Limb (tissue), 2 donors: ENCODE results near the gene THBS1.

ENCODE experiments used
- DNase-seq, 2 donors: peaks; one replicate each; pipeline ENCODE4 v3.0.0-alpha.2; 2016; ENCODE audit errors: extremely low spot score in 2 of 2

THBS1 gene

DNA sequence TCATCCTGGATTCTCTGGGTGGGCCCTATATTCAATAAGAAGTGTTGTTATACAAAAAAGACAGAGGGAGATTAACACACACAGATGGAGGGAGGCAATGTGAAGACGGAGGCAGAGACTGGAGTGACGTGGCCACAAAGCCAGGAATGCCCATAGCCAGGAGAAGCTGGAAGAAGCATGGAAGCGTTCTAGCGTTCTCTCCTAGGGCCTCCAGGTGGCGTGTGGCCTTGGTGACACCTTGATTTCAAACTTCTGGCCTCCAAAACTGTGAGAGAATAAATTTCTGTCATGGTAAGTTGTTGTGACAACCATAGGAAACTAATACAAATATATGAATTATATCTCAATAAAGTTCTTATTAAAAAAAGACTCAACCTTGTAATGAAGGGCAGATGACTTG is 21.3 kb downstream of the THBS1 start:
- DNase-seq: no peak

DNA sequence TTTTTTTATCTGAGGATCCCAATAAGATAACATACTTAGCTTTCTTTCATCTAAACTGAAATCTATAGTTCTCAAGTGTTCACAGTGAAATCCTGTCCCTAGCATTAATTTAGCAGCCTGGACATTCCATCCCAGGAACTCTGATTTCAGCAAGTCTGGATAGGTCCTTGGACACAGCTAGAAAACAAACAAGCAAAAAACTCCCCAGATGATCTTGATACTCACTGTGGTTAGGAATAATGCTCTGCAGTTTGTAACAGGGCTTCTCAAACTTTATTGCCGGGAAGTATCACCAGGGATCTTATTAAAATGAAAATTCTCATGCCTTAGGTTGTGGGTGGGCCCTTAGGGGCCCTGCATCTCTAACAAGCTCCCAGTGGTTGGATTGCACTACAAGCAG is 24.3 kb downstream of the THBS1 start:
- no peak for DNase-seq

DNA sequence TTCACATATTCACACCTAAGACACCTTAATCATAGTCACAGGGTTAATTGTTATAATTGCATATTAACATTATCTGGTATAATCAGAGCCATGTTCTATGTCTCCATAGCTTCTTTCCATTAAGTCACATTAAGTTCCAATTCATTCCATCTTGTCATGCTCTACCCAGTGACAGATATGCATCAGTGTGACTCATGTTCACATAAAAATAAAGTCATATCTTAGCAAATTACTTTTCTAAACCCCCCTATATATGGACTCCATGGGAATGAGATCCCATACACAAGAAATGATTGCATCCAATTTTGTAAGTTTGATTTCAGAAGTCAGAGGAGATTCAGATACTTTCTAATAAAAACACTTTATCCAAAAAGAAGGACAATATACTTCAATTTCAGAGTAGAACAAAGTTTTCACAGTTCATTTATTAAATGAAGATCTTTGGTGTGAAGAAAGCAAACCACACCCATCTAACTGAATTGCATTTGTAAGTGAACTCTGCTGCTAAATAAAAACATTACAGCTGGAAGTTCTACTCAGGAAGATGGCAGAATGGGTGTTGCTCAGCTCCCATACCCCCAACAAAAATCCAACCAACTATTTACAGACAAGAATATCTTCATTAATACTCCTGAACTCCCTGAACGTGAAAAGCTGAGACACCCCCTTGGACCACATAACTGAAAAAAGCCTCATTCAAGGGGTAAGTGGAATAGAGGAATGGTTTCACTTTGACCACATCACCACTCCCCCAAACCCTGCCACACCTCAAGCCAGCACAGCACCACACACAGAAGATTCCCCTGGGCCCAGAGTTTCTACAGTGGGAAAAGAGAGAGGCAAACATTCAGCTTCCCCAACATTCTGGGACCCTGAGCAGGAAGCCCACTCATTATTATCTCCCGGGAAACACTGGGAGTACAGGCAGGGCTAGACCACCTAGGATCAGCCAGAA is 27.6 kb downstream of the THBS1 start:
- no peak for DNase-seq

DNA sequence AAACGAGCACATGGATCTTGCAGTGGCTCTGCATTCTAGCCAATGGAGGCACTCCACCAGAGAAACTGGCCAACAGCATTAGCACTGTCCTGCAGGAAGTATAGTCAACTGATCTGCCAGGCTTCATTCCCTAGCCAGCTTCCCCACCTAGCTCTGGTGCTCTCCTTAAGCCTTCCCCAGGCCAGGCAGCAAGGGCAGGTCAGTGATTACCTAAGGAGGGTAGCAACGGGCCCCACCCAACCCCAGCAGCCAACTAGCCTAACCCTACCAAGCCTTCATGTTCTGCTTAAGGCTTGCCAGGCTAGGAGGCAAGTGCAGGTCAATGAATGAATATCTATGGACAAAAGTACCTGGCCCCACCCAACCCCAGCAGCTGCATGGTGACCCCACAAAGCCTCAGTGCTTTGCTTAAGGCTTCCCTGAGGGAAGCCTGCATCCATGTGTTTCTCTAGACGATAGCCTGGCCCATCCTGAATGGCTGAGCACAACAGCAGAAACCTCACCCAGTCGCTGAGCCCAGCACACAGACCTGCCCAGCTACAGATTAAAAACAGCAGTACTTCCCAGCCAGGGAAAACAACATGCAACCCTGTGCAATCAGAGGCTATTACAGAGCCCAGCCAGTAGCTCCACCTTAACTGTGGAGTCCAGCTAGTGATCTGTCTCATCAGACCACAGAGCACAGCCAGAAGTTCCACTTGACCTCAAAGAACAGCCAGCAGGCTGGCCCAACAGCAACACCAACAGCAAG is 28.5 kb downstream of the THBS1 start:
- no peak for DNase-seq

DNA sequence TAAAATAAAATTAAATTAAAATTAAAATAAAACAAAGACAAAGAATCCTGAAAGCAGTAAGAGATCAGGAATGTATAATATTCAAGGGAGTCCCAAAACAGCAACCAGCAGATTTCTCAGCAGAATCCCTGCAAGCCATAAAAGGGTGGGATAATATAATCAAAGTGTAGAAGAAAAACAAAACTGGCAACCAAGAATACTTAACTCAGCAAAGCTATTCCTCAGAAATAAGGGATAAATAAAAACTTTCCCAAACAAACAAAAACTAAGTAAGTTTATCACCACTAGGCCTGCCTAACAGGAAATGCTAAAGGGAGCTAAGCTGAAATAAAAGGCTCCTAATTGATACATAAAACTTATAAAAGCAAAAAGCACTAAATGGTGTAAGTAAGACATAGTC is 29.8 kb downstream of the THBS1 start:
- DNase-seq: no peak

DNA sequence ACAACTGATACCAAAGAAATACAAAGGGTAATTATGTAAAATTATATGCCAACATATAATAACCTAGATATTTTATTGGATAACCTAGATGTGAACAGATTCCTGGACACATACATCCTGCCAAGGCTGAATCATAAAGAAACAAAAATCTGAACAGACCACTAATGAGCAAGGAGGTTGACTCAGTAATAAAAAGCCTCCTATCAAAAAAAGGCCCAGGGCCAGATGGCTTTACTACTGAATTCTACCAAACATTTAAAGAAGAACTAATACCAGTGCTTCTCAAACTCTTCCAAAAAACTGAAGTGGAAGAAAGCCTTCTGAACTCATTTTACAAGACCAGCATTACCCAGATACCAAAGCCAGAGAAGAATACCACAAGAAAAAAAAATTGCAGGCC is 32.4 kb downstream of the THBS1 start:
- DNase-seq: no peak

DNA sequence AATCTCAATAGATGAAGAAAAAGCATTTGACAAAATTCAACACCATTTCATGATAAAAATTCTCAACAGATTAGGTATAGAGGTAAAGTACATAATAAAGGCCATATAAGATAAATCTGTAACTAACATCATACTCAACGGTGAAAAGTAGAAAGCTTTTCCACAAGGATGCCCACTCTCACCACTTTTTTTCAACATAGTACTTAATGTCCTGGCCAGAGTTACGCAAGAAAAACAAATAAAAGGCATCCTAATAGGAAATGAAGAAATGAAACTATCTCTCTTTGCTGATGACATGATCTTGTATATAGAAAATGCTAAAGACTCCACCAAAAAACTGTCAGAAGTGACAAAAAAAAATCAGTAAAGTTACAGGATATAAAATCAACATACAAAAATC is 33.0 kb downstream of the THBS1 start:
- DNase-seq: no peak

DNA sequence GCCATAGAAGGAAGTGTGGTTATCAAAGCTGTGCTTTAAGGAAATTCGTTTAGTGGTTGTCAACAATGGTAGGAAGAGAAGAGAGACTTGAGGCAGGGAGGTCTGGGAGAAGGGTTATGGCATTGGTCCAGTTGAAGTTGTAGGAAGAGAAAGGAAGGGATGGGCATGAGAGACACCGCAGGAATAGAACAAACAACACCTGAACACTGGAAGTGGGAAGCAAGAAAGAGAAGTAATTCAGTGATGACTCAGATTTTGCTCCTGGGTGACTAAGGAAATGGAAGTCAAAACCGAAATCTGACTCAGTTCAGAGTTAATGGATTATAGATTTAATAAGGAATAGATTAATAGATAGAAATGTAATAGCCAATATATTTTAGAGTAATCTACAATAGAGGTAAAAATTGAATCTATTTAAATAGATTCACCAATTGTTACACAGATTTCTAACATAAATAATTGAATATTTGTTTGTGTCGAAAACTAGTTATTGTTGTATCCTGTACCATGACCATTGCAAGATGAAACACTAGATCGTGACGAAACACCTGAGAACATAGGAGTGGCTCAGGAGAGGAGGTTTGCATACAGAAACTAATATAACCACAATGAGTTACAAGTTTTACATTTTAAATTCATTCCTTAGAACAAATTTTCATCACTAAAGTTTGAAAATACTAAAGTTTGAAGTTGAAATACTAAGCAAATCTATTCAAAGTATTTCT is 36.0 kb downstream of the THBS1 start:
- no peak for DNase-seq

DNA sequence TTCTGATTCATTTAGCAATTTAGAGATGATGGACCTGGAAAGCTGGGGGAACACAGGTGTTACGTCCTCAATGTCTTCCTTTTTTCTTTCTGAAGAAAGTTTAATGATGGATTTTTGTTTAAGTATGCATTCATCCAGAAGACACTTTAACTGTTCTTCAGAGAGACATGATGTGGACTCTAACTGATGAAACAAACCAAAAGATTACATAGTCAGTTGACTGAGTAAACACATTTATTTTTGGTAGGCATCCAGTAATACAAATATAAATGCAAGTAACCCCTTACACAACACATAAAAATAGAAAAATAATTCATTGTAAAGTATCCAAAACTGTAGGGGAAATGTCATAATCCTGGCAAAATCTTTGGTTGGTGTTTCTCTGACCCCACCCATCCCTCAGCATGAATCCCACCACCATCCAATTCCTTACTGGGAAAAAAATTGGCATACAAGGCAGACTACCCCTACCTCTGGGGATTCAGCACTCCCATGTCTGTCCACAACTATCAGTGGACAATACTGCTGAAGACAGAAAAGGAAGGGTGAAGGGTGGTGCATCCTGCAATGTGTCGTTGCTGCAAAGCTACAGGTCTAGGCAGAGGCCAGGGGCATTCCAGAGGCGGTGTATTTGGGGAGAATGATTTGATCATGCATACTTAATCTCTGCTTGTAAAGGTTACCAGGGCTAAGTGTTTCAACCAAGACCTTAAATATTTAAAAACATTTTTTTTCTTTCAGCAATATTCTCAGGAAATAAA is 37.4 kb downstream of the THBS1 start:
- no peak for DNase-seq

DNA sequence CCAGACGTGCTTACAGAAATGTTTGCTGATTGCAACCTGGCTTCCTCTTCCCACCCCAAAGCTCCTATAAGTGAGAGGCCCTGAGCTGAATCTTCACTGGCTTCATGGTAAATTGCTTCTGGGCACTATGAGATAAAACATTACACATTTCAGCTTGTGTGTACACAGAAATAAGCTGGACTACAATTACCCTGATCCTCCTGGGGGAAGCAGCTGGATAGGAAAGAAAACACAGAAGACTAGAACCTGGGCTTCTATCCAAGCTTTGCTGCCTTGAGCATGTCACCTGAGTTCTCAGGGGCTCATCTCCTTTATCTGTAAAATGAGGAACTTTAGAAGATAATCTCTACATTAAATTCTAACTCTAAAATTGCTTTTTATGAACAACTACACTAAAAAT is 40.3 kb downstream of the THBS1 start:
- DNase-seq: no peak

DNA sequence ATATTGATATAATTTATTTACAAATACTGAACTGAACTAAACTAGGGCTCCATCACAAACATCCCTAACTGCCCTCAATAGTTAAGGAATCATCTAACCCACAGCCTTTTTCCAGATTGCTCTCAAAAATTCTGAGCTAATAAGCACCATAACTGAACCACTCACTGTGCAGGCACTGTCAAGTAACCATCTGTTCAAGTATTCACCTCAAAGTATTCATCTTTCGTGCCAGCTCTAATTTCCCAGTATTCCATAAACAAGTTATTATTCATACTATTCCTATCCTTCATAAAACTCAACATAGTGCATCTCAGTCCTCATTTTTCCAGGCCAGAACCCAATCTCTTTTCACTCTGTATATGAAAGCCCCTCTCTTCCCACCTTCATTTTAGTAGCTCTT is 41.1 kb downstream of the THBS1 start:
- DNase-seq: no peak

DNA sequence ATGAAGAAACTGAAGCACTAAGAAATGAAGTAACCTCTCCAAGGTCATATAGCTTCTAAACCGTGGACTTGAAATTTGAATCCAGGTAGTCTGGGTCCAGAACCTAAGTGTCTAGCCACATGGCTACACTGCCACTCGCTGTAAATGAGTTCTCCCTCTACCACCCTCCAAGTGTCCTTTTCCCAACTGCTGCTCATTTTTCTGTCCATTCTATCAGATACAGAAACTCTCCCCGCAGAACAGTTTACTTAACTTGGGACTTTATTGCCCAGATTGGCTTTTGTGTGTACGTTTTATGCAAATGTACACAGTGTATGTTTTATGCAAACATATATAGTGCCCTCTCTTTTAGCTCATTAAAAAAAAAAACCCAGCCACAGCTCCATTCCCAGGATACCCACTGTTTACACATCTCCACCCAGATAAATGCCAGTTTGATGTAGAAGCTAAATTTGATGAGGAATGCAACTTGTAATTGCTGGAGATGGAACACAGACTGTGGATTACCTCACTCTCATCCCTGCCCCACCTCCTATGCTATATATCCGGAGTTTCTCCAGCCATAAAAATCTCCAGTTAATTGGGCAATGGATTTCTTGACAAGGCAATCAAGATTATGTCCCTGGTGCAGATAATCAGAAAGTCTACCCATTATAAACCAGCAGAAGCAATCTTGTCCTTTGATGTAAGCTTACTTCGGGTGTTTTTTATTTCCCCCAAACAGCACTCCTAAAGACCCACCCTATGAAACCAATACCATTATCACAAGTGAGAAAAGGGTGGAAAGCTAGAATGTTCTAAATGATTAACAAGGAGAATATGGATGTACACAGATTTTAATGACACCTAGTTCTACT is 42.0 kb downstream of the THBS1 start:
- DNase-seq: no peak

DNA sequence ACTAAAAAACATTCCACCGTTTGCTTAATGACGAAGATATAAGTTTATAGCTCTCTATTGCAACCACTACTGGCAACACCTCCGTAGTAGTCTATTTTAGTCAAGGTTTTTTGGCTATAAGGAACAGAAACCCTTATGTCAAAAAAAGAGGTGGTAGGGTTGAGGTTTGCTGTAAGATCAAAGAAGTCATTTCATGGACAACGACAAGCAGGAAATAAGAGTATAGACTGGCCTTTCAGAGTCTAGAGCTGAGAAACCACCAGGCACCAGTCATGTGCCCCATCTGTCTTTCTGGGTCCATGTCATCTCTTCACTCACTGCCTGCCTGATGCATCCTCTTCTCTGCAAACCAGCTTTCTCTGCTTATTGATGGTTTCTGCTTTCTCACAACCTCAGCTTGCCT is 42.7 kb downstream of the THBS1 start:
- DNase-seq: no peak

DNA sequence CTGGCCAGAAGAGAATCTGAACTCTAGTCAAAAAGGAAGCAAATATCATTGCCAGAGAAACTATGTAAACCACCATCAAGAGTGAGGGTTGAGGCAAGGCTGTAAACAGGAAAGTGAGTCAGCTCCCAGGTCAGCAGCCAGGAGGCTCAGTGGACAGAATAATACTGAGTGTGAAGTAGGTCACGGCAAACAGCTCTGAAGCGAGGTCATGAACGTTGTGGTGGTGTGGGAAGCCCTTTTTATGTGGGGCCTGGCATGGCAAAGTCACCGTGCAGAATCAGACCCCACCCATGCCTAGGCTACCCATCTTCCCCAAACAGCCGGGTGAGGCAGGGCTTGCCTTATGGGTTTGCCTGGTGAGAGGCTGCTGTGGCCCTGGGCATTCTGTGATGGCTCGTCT is 43.9 kb downstream of the THBS1 start:
- no peak for DNase-seq

DNA sequence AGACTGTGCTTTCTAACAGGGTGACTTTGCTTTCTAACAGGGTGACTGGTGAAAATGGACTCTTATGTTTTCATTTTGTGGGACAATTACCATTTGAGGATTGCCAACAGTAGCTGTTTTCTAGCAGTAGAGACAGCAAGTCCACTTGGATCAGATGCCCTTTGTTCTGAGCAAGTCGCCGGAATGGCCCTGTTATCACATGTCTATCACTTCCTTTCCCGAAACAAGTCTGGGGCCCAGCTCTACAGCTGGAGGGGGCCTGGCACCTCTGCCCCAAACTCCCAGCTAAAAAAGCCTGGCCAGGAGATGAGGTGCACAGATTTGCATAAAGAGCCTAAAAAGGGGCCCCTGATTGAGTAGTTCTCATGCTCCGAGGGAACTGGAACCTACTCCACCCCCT is 44.6 kb downstream of the THBS1 start:
- DNase-seq: no peak

DNA sequence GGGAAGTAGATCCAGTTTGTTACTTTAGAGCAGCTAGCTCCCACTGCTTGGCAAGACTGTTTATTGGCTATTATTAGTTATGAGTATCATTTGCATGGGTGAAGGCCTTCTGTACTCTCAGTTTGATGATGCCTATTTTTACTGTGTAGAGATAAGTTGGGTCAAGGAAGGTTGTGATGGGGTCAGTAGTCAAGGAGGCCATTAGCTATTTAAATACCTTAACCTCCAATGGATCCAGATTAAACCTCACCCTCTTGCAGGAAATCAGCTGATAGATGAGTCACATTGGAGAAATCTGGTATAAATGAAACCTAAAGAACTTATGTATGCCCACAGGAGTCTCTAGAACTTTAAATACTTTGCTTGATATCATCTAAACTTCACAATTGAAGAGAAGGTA is 45.0 kb downstream of the THBS1 start:
- no peak for DNase-seq

DNA sequence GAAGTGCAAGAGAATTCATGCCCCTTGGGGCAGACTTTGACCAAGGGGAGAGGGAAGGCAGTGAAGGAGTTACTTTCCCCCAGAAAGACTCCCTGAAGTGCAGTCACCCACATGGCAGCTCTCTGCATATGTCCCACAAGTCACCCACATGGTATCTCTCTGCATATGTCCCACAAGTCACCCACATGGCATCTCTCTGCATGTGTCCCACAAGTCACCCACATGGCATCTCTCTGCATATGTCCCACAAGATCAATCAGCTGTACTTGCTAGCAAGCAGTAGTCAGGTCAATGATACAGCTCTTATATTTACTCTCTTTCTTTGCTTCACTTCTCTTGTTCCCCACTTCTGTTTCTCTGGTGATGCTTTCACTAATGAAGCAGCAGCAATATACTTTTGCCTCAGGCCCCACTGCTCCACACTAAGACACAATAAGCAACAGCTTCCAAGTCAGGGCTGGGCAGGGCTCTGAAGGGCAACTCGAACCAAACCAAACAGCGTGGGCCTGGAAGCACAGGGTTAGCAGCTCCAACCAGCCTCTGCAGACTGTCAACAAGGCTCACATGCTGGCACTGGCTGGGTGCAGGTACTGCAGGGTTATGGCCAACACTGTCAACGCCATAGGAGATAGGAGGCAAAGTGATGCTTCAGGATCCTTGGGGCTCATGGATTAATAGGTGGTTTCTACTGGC is 46.7 kb downstream of the THBS1 start:
- no peak for DNase-seq

DNA sequence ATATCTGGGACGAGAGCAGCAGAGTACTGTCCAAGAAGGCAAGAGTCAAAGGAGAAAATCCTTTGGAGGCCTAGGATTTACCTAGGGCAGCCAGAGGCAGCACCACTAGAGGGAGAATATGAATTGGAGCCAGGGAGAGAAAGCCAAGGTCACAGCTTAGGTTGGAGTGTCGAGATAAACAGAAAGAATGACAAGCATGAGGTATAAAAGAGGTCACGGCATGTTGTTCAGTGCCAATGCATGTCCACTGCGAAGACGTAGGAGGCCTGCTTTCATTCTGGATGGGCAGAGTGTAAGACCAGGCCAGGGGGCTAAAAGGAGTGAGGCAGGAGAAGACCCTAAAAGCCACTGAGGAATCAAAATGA is 47.2 kb downstream of the THBS1 start:
- no peak for DNase-seq

DNA sequence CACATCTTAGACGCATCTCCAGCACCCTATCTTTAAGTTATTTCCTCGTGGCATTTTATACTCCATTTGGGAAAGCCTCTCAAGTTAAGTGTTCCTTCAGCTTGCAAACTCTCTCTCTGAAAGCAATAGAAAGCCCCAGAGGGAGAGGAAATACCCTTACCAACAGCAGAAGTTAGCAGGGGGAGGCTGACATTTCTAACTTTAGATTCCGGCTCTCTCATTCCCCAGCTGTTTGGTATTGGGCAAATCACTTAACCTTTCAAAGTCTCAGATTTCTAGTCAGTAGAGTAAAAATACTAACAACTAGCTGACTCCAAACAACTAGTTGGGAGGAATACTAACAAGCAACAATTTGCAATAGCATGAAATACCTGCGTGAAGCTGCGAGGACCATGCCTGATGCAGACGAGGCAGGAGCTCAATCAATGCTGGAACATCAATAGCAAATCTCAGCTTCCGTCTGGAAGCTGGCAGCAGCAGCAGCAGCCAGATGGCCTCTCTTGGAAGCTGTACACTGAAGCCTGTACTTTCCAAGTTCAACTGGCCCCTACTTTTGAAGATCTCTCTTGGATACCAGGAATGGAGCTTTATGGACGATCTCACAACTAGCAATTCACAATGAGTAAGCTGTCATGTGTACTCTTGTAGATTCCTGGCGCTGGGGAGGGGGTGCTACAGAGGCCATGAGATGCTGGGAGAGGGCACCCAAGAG is 47.8 kb downstream of the THBS1 start:
- peak in 1 of 2 donors; percentile 20 for DNase-seq
